DOHH2 (cell line): ENCODE data around the gene EPHA6.

Experiments used
- H3F3A ChIP-seq: fragments of 200-600 bp; sonication (generic), shearing (Covaris generic); 2 replicates; pipeline ENCODE4 v1.6.0; 2016; ENCODE audit warnings: antibody characterized with exemption, mild to moderate bottlenecking; ENCODE audit not compliant: control insufficient read depth, insufficient read depth
- H3K27ac ChIP-seq: fragments of 200-600 bp; sonication (generic); 2 replicates; pipeline ENCODE4 v1.5.1; 2014; ENCODE audit warnings: low read depth, mild to moderate bottlenecking, low read length, moderate library complexity
- H3K27me3 ChIP-seq: fragments of 200-600 bp; sonication (generic); 2 replicates; pipeline ENCODE4 v1.6.1; 2014; ENCODE audit warnings: mild to moderate bottlenecking, low read length, mixed read lengths; ENCODE audit not compliant: control insufficient read depth
- H3K36me3 ChIP-seq: fragments of 200-600 bp; sonication (generic); 2 replicates; pipeline ENCODE4 v1.6.1; 2014; ENCODE audit warnings: mild to moderate bottlenecking, low read length, moderate library complexity, mixed read lengths; ENCODE audit not compliant: control insufficient read depth
- H3K4me1 ChIP-seq: fragments of 200-600 bp; sonication (generic); 2 replicates; pipeline ENCODE4 v1.6.1; 2014; ENCODE audit warnings: mild to moderate bottlenecking, low read length, mixed read lengths; ENCODE audit not compliant: control insufficient read depth
- H3K4me2 ChIP-seq: fragments of 200-600 bp; sonication (generic); 2 replicates; pipeline ENCODE4 v1.6.0; 2014; ENCODE audit warnings: mild to moderate bottlenecking, low read length, moderate library complexity
- H3K4me3 ChIP-seq: fragments of 200-600 bp; sonication (generic); 2 replicates; pipeline ENCODE4 v1.5.1; 2014; ENCODE audit warnings: mild to moderate bottlenecking, low read length, mixed read lengths
- H3K79me2 ChIP-seq: fragments of 200-600 bp; sonication (generic); 2 replicates; pipeline ENCODE4 v1.6.1; 2014; ENCODE audit warnings: mild to moderate bottlenecking, low read length, mixed read lengths; ENCODE audit not compliant: control insufficient read depth
- H3K9me2 ChIP-seq: fragments of 200-600 bp; sonication (generic); replicated peaks from 2 replicates; pipeline ENCODE4 v1.6.1; 2014; ENCODE audit warnings: mild to moderate bottlenecking, low read length, mixed read lengths; ENCODE audit not compliant: control insufficient read depth
- H3K9me3 ChIP-seq: fragments of 200-600 bp; sonication (generic); 2 replicates; pipeline ENCODE4 v1.6.1; 2014; ENCODE audit warnings: antibody characterized with exemption, low read length, mixed read lengths; ENCODE audit not compliant: control insufficient read depth, insufficient read depth
- H4K20me1 ChIP-seq: fragments of 200-600 bp; sonication (generic); 2 replicates; pipeline ENCODE4 v1.6.0; 2014; ENCODE audit warnings: low read depth, mild to moderate bottlenecking, antibody characterized with exemption, low read length, moderate library complexity; ENCODE audit not compliant: control insufficient read depth, insufficient read depth
- CTCF ChIP-seq: fragments of 200-600 bp; sonication (generic); IDR thresholded peaks from one replicate; pipeline ENCODE4 v1.5.1; 2014; ENCODE audit warnings: antibody characterized with exemption, mild to moderate bottlenecking, low read depth, low read length; ENCODE audit not compliant: poor library complexity, severe bottlenecking
- EZH2phosphoT487 ChIP-seq: fragments of 200-600 bp; sonication (generic); IDR thresholded peaks from 2 replicates; pipeline ENCODE4 v1.6.1; 2017; ENCODE audit warnings: borderline replicate concordance, mild to moderate bottlenecking, antibody characterized with exemption, low read length, moderate library complexity, mixed read lengths

Gene EPHA6

GRCh38 chr3:97719156-97719821 is 904.9 kb downstream of the EPHA6 start:
- Histone ChIP-seq H3K36me3 (no peaks in the 10 kb centered on the region), H3K9me2 (no peaks in the 10 kb centered on the region), H3K27ac (no peak overlapping the region), H3K4me1 (peaks cover 5% of the 10 kb centered on the region), H3F3A (no peaks in the 10 kb centered on the region), H3K4me3 (0 out of 2 replicates have a peak overlapping the region, but pooled peaks have one; percentile 21), H3K27me3 (no peaks in the 10 kb centered on the region), H3K79me2 (no peaks in the 10 kb centered on the region), H3K4me2 (peak overlapping the region; percentile 21; the same call in 1 of the 2 replicates), H4K20me1 (no peaks in the 10 kb centered on the region), H3K9me3 (no peaks in the 10 kb centered on the region)
- no peak for TF ChIP-seq EZH2phosphoT487
- peak; percentile 86 for TF ChIP-seq CTCF

- Histone ChIP-seq H3K9me2 (no peaks in the 10 kb centered on the region), H3K79me2 (no peaks in the 10 kb centered on the region), H3K4me1 (peaks cover 5% of the 10 kb centered on the region), H3K9me3 (no peaks in the 10 kb centered on the region), H3K4me3 (no peak overlapping the region), H3K27me3 (no peaks in the 10 kb centered on the region), H3K36me3 (no peaks in the 10 kb centered on the region), H3K27ac (no peak overlapping the region), H4K20me1 (no peaks in the 10 kb centered on the region), H3F3A (no peaks in the 10 kb centered on the region), H3K4me2 (no peak overlapping the region)
- TF ChIP-seq EZH2phosphoT487, result no peak
- TF ChIP-seq CTCF, result no peak
Measured at GRCh38 chr3:97720417-97720816, 906.0 kb downstream of the EPHA6 start.

- Histone ChIP-seq H3F3A (no peaks in the 10 kb centered on the region), H3K79me2 (no peaks in the 10 kb centered on the region), H3K27me3 (no peaks in the 10 kb centered on the region), H3K4me3 (no peak overlapping the region), H3K36me3 (no peaks in the 10 kb centered on the region), H3K4me1 (peaks cover 5% of the 10 kb centered on the region), H3K9me3 (no peaks in the 10 kb centered on the region), H3K27ac (no peak overlapping the region), H3K9me2 (no peaks in the 10 kb centered on the region), H4K20me1 (no peaks in the 10 kb centered on the region), H3K4me2 (no peak overlapping the region)
- TF ChIP-seq CTCF, result no peak
- no peak for TF ChIP-seq EZH2phosphoT487
Measured at GRCh38 chr3:97721446-97721845, 907.1 kb downstream of the EPHA6 start.
